Activated CD8-positive, alpha-beta memory T cell treated with anti-CD3 and anti-CD28 coated beads for 36 hours (primary cell): ENCODE data around the gene KNG1. TPM values are rescaled to one million over a fixed set of nuclear protein-coding genes. Genes with fewer than 3 reads are reported as not detected.

Experiments
- CTCF ChIA-PET: fragments of 350-600 bp; sonication (Branson Sonifier 250); formaldehyde crosslinking; loops from one replicate; lab custom pipeline; 2021; ENCODE audit warnings: antibody characterized with exemption; lab: Charles Lee
- POLR2A ChIA-PET: fragments of 350-600 bp; sonication (Branson Sonifier 250); formaldehyde crosslinking; loops from one replicate; lab custom pipeline; 2021; ENCODE audit warnings: antibody characterized with exemption; lab: Charles Lee
- total RNA-seq, 2 experiments: library from RNA; stranded (reverse); gene quantifications; one replicate each; pipeline ENCODE4 v1.2.3, GENCODE V29; 2021

The KNG1 gene
- total RNA-seq, 2 experiments from 2014 or later = not detected

DNA sequence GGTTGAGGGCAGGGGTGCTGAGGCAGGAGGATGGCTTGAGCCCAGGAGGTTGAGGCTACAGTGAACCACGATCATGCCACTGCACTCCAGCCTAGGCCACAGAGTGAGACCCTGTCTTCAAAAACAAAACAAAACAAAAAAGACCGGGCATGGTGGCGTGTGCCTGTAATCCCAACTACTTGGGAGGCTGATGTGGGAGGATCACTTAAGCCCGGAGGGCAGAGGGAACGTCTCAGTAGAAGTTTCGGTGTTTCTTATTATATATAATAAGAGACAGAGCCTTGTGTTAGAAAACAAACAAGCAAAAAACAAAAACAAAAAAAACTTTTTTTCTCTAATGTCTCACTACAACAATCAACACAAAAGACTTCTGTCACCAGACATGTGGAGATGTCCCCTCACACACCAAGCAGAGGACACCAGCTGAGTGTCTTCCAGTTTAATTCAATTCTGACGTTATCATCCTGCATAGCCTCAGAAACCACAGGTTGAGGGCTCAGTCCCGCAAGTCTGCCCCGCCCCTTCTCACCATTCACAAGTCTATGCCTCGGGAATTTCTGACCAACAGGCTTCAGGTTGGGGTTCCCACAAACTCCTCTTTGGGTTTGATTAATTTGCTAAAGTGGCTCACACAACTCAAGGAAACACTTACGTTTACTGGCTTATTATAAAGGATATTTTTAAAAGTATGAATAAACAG, 42.2 kb downstream of the KNG1 start:
- ChIA-PET POLR2A (no interaction called here), CTCF (no interaction called here)

- CTCF ChIA-PET = no interaction called here
Observed at GRCh38 chr3:186760141-186760833, 43.1 kb downstream of the KNG1 start.

DNA sequence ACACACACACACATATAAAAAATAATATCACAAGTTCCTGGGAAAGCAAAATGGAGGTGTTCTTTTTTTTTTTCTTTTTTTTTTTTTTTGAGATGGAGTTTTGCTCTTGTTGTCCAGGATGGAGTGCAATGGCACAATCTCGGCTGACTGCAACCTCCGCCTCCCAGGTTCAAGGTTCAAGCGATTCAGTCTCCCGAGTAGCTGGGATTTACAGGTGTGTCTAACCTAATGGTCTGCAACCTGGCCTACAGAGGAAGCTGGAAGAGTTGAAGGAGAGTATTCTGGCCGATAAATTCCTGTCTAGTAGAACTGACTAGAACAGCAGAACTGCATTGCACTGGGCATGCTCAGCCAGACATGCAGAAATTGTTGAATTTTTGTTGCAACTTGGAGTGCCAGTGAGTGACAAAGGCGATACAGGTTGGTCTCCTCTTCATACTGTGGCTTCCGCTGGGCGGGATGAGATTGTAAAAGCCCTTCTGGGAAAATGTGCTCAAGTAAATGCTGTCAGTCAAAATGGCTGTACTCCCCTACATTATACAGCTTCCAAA, 43.8 kb downstream of the KNG1 start:
- CTCF ChIA-PET = no interaction called here

More at GRCh38 chr3:186760141-186760833, 43.1 kb downstream of the KNG1 start:
- POLR2A ChIA-PET = no interaction called here

GRCh38 chr3:186772281-186772694, 55.1 kb downstream of the KNG1 start:
- ChIA-PET POLR2A (interaction anchor here (0.6 to 3.9 kb wide), 6 partner anchors 12 to 834 kb away, joined by 3 to 75 read pairs (median 4); partner anchors contain the start of genes DNAJB11, EIF4A2 and TRA2B), CTCF (interaction anchor here (1.3 to 2.0 kb wide), 5 partner anchors 8 to 55 kb away, joined by 3 to 8 read pairs (median 4); partner anchors contain the start of gene EIF4A2)

More for the DNA sequence above, 43.8 kb downstream of the KNG1 start:
- POLR2A ChIA-PET = interaction anchor here (0.7 kb wide), 2 partner anchors 12 to 191 kb away, joined by 3 read pairs; partner anchors contain the start of gene DNAJB11

DNA sequence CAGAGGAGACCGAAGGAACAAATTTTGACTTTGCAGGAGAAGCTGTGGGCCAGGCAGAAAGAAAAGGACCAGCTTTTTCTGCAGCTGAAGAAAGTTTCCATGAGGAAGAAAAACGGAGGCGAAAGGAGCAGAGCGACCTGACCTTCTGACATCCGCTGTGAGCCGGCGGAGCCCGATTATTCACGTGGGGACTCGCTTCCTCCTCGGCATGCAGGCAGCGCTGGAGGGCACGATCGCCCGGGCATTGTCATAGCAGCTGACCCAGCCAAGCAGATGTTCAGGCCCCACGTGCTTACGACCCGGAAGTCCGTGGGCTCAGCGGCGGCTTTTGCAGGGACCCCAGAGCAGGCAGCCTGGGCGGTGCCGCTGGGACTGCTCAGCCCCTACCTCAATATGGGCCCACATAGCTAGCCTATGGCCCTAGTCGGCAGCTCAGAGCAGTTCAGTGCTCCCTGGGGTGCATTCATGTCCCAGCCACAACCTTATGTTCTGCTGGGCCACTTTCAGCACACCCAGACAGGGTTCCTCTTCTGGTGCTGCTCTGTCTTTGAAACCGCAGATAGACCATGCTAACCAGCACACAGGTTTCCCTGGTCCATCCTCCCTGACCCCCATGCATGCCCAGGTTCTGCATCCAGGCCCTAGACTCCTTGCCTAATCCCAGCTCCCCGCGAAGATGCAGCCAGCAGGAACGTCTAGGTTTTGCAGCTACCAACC, 55.7 kb downstream of the KNG1 start:
- ChIA-PET CTCF (interaction anchor here (1.3 to 2.0 kb wide), 6 partner anchors 8 to 156 kb away, joined by 3 to 8 read pairs (median 4); partner anchors contain the start of gene EIF4A2), POLR2A (interaction anchor here (0.6 to 3.9 kb wide), 8 partner anchors 11 to 835 kb away, joined by 3 to 75 read pairs (median 4); partner anchors contain the start of genes DNAJB11, EIF4A2 and TRA2B)

- ChIA-PET POLR2A (no interaction called here), CTCF (no interaction called here)
Observed at GRCh38 chr3:186775999-186776398, 58.8 kb downstream of the KNG1 start.

DNA sequence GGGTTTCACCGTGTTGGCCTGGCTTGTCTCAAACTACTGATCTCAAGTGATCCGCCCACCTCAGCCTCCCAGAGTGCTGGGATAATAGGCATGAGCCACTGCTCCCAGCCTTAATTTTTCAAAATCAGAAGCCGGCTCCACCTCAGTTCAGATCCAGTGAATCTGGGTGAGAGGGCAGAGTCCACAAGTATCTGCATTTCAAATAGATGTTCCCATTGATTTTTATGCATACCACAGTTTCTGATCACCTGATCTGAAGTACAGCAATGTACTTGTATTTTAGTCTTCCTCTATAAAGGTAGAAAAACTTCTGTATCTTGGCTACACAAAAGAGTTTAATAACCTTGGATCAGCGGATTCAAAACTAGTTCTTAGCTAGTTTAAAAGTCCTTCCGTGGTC, 62.0 kb downstream of the KNG1 start:
- CTCF ChIA-PET = no interaction called here
- POLR2A ChIA-PET = no interaction called here

GRCh38 chr3:186782542-186783057, 65.4 kb downstream of the KNG1 start:
- CTCF ChIA-PET = interaction anchor here (0.8 to 2.2 kb wide), 4 partner anchors 10 to 215 kb away, joined by 3 to 8 read pairs (median 4); partner anchors contain the start of gene TBCCD1
- POLR2A ChIA-PET = interaction anchor here (0.7 to 4.6 kb wide), 10 partner anchors 10 to 846 kb away, joined by 3 to 75 read pairs (median 14); partner anchors contain the start of genes DNAJB11, RFC4 and TRA2B

GRCh38 chr3:186783058-186783730, 66.0 kb downstream of the KNG1 start, which contains the start of gene EIF4A2:
Gene EIF4A2 (plus strand): TSS chr3:186783577. CDS start chr3:186783611, 34 bp downstream.
- CTCF ChIA-PET = interaction anchor here (0.8 to 2.2 kb wide), 5 partner anchors 11 to 847 kb away, joined by 3 to 8 read pairs (median 4); partner anchors contain the start of gene TBCCD1
- POLR2A ChIA-PET = interaction anchor here (0.6 to 4.6 kb wide), 16 partner anchors 9 to 959 kb away, joined by 3 to 75 read pairs (median 6); partner anchors contain the start of genes DNAJB11, RFC4 and TRA2B

DNA sequence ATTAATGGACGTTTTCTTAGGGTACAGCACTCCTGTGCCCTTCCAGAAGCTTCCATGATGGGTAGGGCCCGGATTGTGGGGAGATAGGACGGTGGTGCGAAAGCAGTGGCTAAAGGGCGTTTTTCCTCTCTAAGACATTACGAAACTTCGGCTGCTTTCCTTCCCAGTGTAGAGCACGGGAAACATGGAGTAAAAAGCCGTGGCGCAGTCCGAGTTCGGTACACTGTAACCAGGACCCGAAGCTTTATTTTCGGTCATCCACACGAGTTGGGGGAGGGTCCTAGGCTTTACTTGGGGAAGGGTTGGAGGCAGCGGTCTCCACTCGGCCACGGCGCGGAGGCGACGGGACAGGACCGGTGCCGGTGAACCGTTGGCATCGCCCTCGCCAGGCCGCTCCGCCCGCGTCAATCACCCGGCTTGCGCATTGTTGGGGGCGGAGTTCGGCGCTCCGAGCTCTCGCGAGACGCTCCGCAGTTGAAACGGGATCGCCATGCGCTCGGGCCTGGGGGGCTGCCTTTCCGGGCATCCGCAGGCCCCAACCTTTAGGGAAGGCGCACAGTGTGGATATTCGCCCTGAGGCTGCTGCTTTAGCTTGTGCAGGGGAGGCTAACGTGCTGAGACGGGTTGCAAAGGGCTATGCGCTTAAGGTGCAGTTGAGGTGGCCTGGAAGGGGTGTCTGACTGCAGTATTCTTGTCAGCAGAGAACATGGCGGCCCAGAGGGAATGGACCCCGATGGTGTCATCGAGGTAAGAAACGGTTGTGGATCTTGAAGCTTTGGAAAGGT, 66.8 kb downstream of the KNG1 start:
- POLR2A ChIA-PET = interaction anchor here (0.6 to 4.6 kb wide), 15 partner anchors 9 to 958 kb away, joined by 3 to 75 read pairs (median 5); partner anchors contain the start of genes DNAJB11, RFC4 and TRA2B
- CTCF ChIA-PET = interaction anchor here (0.8 to 2.2 kb wide), 6 partner anchors 9 to 848 kb away, joined by 3 to 8 read pairs (median 4); partner anchors contain the start of gene TBCCD1

- POLR2A ChIA-PET = interaction anchor here (0.9 to 4.6 kb wide), 9 partner anchors 8 to 851 kb away, joined by 3 to 75 read pairs (median 12); partner anchors contain the start of genes DNAJB11, RFC4 and TRA2B
Observed at GRCh38 chr3:186784820-186785494, 67.8 kb downstream of the KNG1 start.

DNA sequence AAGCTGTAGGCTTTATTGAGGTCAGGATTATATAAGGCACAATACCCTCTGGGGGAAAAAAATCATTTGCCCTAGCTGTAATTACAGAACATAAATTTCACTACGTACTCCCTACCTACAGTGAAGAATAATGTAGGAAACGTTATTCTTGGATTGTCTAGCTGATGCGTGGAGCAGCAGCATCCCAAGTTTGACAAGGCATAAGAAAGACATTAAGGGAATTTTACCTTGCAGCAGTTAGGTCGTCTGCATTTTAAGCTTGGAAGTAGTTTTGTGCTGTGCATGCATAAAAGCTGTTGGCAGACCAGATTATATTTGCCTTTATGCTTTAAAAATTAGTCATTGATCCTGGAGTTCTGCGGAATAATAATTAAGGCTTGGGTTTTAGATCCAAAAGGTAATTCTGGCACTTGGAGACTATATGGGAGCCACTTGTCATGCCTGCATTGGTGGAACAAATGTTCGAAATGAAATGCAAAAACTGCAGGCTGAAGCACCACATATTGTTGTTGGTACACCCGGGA, 68.4 kb downstream of the KNG1 start:
- ChIA-PET CTCF (interaction anchor here (0.9 to 1.2 kb wide), 2 partner anchors 36 to 171 kb away, joined by 3 to 4 read pairs; no protein-coding TSS in a partner anchor), POLR2A (interaction anchor here (0.5 to 4.6 kb wide), 5 partner anchors 14 to 849 kb away, joined by 3 to 75 read pairs (median 4); partner anchors contain the start of genes DNAJB11 and TRA2B)

More at GRCh38 chr3:186784820-186785494, 67.8 kb downstream of the KNG1 start:
- CTCF ChIA-PET = interaction anchor here (0.9 to 2.2 kb wide), 4 partner anchors 13 to 170 kb away, joined by 3 to 8 read pairs (median 4); no protein-coding TSS in a partner anchor

DNA sequence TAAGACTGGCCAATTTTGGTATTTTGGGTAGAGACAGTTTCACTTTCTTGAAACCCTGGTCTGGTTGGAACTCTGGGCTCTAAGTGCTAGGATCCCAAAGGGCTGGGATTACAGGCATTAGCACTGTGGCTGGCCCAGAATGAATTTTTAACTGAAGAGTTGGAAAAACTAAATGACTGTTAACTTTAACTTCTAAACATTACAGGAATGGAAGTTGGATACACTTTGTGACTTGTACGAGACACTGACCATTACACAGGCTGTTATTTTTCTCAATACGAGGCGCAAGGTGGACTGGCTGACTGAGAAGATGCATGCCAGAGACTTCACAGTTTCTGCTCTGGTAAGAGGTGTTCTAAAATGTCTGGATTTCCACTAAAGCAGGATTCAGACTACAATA, 69.8 kb downstream of the KNG1 start:
- CTCF ChIA-PET = no interaction called here
- POLR2A ChIA-PET = interaction anchor here (1.9 kb wide), 1 partner anchor 14 kb away, joined by 5 read pairs; no protein-coding TSS in a partner anchor

DNA sequence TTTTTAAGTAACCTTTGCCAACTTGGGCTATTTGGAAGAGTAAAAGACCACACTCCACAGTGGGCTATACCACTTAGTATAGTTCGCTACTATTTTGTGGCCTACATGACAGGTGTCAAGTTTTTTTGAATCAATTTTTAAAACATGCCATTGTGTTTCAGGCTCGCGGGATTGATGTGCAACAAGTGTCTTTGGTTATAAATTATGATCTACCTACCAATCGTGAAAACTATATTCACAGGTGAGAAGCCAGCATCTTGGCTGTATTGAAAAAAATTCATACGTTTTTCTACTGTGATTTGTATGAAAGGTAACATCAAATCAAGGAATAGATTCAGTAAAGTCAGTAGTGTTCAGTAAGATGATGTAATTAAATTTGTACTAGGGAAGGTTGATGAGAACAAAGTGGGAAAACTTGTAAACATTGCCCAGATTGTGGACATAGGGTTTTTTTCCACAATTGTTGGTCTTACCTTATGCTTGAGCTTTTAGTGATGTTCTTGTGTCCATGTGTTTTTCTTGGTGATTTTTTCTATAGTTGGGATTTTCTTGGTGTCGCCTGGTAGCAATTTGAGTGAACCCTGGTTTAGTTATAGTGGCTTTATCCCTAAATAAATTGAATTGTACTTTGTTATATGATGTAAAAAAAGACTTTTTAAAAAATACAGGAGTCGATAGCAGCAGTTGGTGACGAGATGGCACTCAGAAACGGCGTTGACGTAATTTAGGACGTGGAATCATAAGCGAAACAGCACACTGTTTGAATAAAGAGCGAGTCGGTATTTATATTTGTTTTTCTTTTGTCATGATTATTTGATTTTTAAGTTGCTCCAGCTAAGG, 70.7 kb downstream of the KNG1 start:
- POLR2A ChIA-PET = interaction anchor here (1.4 to 1.9 kb wide), 4 partner anchors 10 to 855 kb away, joined by 4 to 5 read pairs (median 4); partner anchors contain the start of gene DNAJB11
- CTCF ChIA-PET = interaction anchor here (1.1 kb wide), 1 partner anchor 17 kb away, joined by 3 read pairs; no protein-coding TSS in a partner anchor
